GM10266 (cell line): ENCODE measurements around the gene LCP2.
A peak's percentile ranks its signal among the peaks of the same experiment; 100 is the strongest.

Experiments used
- DNase-seq: peaks from one replicate; pipeline ENCODE4 v3.0.0; 2012; ENCODE audit errors: extremely low spot score
- CTCF ChIP-seq: IDR thresholded peaks from 2 replicates; pipeline ENCODE4 v1.5.1; 2012; ENCODE audit warnings: mild to moderate bottlenecking, low read depth; ENCODE audit not compliant: control insufficient read depth, insufficient read depth; ENCODE audit errors: missing control alignments

The LCP2 gene

GRCh38 chr5:170310256-170310926, 12.8 kb upstream of the LCP2 start:
- no peak for DNase-seq
- TF ChIP-seq CTCF: no peak

- no peak for DNase-seq
- TF ChIP-seq CTCF: no peak
Observed at GRCh38 chr5:170308686-170309085, 11.1 kb upstream of the LCP2 start.

- TF ChIP-seq CTCF: no peak
- peak; percentile 33 for DNase-seq
Observed at GRCh38 chr5:170307575-170308465, 10.2 kb upstream of the LCP2 start.

GRCh38 chr5:170306381-170306831, 8.8 kb upstream of the LCP2 start:
- TF ChIP-seq CTCF: no peak
- no peak for DNase-seq

- TF ChIP-seq CTCF: no peak
Observed at GRCh38 chr5:170305646-170306025, 8.1 kb upstream of the LCP2 start.

GRCh38 chr5:170305016-170305645, 7.6 kb upstream of the LCP2 start:
- TF ChIP-seq CTCF: no peak
- no peak for DNase-seq

More at GRCh38 chr5:170305646-170306025, 8.1 kb upstream of the LCP2 start:
- DNase-seq: no peak
